Activated effector memory CD4-positive, alpha-beta T cell treated with Interleukin-2 at 50 U/mL for 16 hours (primary cell): ENCODE measurements around the gene CYB5A.
"Not testable (repeated sequence)": the region's sequence is repeated elsewhere in the genome, so short reads cannot be mapped to it uniquely, and the experiment has no call there.

Experiments
- DNase-seq: peaks from one replicate; pipeline ENCODE4 v3.0.0-alpha.2; 2020

Gene CYB5A

GRCh38 chr18:74292982-74293381 is 1.2 kb upstream of the CYB5A start:
- not testable (repeated sequence) for DNase-seq

- no peak for DNase-seq
Measured at GRCh38 chr18:74292541-74292858, 737 bp upstream of the CYB5A start.

- no peak for DNase-seq
Measured at GRCh38 chr18:74291472-74291770, 342 bp downstream of the CYB5A start.

- DNase-seq: no peak
Measured at GRCh38 chr18:74290794-74291471, 830 bp downstream of the CYB5A start.

GRCh38 chr18:74290021-74290420 is 1.7 kb downstream of the CYB5A start:
- DNase-seq: no peak

- no peak for DNase-seq
Measured at GRCh38 chr18:74289137-74289536, 2.6 kb downstream of the CYB5A start.

GRCh38 chr18:74288730-74289129 is 3.0 kb downstream of the CYB5A start:
- DNase-seq: no peak

GRCh38 chr18:74288041-74288440 is 3.7 kb downstream of the CYB5A start:
- no peak for DNase-seq

GRCh38 chr18:74286856-74287255 is 4.9 kb downstream of the CYB5A start:
- no peak for DNase-seq

- DNase-seq: no peak
Measured at GRCh38 chr18:74286106-74286855, 5.5 kb downstream of the CYB5A start.

GRCh38 chr18:74285583-74285982 is 6.2 kb downstream of the CYB5A start:
- DNase-seq: not testable (repeated sequence)

- no peak for DNase-seq
Measured at GRCh38 chr18:74284980-74285355, 6.8 kb downstream of the CYB5A start.

GRCh38 chr18:74284191-74284979 is 7.4 kb downstream of the CYB5A start:
- no peak for DNase-seq

GRCh38 chr18:74283646-74284045 is 8.1 kb downstream of the CYB5A start:
- no peak for DNase-seq

GRCh38 chr18:74282755-74283554 is 8.8 kb downstream of the CYB5A start:
- no peak for DNase-seq

GRCh38 chr18:74281980-74282754 is 9.6 kb downstream of the CYB5A start:
- no peak for DNase-seq

GRCh38 chr18:74281011-74281979 is 10.5 kb downstream of the CYB5A start:
- DNase-seq: no peak

GRCh38 chr18:74278983-74279382 is 12.8 kb downstream of the CYB5A start:
- no peak for DNase-seq

- no peak for DNase-seq
Measured at GRCh38 chr18:74278058-74278457, 13.7 kb downstream of the CYB5A start.

GRCh38 chr18:74277296-74277695 is 14.5 kb downstream of the CYB5A start:
- no peak for DNase-seq

- no peak for DNase-seq
Measured at GRCh38 chr18:74276609-74277008, 15.2 kb downstream of the CYB5A start.
